ENCODE measurements around the gene SHISA7. TPM values are rescaled to one million over a fixed set of nuclear protein-coding genes. Genes with fewer than 3 reads are reported as not detected.

The SHISA7 gene
- total RNA-seq, 2 donors from 2014 or later, result not detected

DNA sequence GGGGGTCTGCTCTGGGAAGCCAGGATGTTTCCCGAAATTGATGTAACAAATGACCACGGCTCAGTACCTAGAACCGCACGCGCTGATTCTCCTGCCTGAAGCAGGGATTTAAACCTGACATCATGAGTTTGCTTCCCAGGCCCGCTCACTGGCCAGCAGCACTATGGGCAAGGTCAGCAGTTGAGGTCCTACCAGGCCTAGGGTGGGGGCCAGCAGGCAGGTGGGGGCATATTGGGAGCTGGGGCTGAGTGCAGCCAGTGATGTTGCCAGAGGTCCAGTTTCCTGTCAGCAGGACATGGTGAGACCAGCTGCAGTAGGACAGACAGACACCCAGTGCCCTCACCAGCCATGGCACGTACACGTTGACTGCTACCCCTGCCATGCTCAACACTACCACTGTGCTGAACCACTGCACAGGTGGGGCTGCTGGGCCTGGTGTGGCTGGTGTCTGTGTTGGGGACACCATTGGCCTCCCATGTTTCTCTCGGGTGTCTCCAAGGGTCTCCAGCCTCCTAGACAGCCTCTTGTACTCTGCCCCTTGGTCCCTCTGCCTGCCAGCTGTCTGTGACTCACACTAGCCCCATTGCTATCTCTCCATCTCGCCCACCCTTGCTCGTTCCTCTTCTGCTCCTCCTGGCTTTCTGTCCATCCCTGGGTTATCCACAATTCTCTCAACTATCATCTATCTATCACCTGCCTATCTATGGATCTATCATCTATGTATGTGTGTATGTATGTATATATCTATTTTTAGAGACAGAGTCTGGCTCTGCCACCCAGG lies 22.6 kb upstream of the SHISA7 start:
- ATAC-seq (no peak), DNase-seq (no peak)
- intact Hi-C loops (cut with DNase I), result loop anchor here (2.0 to 5.0 kb wide), 2 partner anchors 37 to 39 kb away; no protein-coding TSS in a partner anchor

GRCh38 chr19:55464662-55465054 lies 21.6 kb upstream of the SHISA7 start, which contains the start of gene C19orf85:
TSS of gene C19orf85 (minus strand) at chr19:55464751. CDS start at chr19:55464554, 197 bp downstream.
- DNase-seq (no peak), ATAC-seq (no peak)
- intact Hi-C loops (cut with DNase I), result loop anchor here in 1 of 2 donors (5.0 kb wide), 1 partner anchor 38 kb away; no protein-coding TSS in a partner anchor

DNA sequence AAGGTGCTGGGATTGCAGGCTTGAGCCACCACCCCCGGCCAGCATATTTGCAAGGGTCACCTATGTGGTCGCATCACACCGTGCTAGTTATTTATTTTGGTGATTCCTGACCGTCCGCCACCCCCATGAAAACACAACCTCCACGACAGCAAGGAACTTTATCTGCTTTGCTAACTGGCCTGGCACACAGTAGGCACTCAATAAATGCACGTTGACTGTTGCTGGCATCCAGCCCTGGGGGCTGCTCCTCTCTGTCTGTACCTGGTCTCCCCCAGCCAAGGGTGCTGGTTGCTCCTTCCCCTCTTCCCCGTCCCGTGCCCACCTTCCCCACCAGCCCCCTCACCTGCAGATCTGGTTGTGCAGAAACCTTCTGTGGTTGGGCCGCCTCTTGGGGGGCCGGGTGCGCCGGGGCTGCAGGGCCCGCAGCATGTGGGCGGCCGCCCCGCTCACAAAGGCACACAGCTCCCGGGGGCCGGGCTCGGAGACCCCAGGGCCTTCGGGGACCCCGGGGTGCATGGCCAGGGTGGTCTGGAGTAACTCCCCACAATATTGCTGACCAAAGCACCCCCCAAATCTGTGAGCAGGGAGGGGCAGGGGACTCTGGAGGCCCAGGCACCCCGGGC lies 21.1 kb upstream of the SHISA7 start:
- intact Hi-C loops (cut with DNase I), result no loop called here
- ATAC-seq (no peak), DNase-seq (no peak)

GRCh38 chr19:55463583-55464031 lies 20.5 kb upstream of the SHISA7 start:
- intact Hi-C loops (cut with DNase I), result no loop called here

GRCh38 chr19:55462722-55463121 lies 19.6 kb upstream of the SHISA7 start:
- no peak for DNase-seq
- intact Hi-C loops (cut with DNase I), result no loop called here

More at GRCh38 chr19:55463583-55464031, 20.5 kb upstream of the SHISA7 start:
- DNase-seq, result no peak
- ATAC-seq, result no peak

DNA sequence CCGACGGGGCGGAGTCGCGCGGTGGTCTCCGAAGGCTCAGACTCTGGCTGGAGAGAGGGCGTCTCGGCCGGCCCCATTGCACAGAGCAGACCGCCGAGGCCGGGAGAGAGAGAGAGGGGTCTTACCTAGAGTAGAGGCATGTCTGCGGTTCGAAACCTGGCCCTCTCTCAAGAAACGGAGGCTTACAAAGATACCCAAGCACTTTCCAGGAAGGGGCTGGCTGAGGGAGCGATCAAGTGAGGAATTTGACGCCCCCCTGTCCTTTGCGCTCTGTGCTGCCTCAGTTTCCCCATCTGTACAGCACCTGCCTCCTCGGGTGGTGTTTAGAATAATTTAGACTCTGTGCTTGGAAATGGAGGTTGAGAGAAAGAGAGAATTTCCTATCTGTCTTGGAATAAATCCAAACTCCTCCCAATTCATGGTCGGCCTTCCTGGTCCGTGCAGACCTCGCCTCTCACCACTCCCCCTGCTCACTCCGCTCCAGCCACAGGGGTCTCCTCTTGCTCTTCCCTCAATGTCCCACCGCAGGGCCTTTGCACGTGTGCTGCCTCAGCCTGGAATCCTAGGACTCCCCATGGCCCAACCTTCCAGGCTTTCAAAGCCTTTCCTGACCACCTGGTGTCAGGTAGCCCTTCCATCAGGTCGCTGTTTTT lies 19.0 kb upstream of the SHISA7 start:
- intact Hi-C loops (cut with DNase I), result no loop called here
- peak in 1 of 2 donors; percentile 4 for ATAC-seq
- no peak for DNase-seq

More at GRCh38 chr19:55462722-55463121, 19.6 kb upstream of the SHISA7 start:
- ATAC-seq, result no peak

- intact Hi-C loops (cut with DNase I), result no loop called here
- peak; percentile 96 to 97 for ATAC-seq
- DNase-seq, result peak; percentile 100
Observed at GRCh38 chr19:55461259-55461973, 18.3 kb upstream of the SHISA7 start, which contains the start of gene ISOC2. TSS of gene ISOC2 (minus strand) at chr19:55461642. CDS start at chr19:55456486, 5,156 bp downstream.

GRCh38 chr19:55460670-55461258 lies 17.7 kb upstream of the SHISA7 start:
- ATAC-seq (peak; percentile 80 to 85), DNase-seq (peak; percentile 87)
- intact Hi-C loops (cut with DNase I), result no loop called here

DNA sequence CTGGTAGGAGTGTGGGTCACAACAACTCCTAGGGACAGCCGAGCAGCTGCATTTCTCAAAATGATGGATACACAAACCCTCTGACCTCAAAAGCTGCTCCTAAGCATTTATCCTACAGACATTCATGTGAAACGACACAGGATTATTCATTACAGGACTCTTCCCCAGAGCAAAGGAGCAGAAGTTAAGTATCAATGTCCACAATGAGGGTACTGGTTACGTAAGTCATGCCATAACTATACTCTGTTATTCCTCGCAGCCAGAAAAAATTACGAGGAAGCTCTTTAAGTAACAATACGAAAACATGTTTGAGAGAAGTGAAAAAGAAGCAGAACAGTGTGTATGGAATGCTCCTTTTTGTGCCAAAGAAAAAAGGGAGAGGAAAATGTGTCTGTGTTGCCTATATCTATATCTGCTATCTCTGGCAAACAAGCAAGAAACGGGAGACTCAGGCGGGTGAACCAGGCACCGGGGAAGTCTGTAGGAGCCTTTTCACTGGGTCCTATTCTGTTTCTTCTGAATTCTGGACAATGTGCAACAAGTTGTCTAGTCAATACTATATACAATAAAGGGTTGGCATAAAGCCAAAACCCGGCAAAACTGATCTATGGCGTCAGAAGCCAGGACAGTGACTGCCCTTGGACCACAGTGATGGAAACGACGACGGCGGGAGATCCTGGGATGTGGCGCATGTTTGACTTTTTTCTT lies 17.0 kb upstream of the SHISA7 start:
- intact Hi-C loops (cut with DNase I), result no loop called here
- DNase-seq, result no peak
- no peak for ATAC-seq

- intact Hi-C loops (cut with DNase I), result no loop called here
- no peak for DNase-seq
- ATAC-seq, result no peak
Observed at GRCh38 chr19:55459551-55459949, 16.4 kb upstream of the SHISA7 start.

DNA sequence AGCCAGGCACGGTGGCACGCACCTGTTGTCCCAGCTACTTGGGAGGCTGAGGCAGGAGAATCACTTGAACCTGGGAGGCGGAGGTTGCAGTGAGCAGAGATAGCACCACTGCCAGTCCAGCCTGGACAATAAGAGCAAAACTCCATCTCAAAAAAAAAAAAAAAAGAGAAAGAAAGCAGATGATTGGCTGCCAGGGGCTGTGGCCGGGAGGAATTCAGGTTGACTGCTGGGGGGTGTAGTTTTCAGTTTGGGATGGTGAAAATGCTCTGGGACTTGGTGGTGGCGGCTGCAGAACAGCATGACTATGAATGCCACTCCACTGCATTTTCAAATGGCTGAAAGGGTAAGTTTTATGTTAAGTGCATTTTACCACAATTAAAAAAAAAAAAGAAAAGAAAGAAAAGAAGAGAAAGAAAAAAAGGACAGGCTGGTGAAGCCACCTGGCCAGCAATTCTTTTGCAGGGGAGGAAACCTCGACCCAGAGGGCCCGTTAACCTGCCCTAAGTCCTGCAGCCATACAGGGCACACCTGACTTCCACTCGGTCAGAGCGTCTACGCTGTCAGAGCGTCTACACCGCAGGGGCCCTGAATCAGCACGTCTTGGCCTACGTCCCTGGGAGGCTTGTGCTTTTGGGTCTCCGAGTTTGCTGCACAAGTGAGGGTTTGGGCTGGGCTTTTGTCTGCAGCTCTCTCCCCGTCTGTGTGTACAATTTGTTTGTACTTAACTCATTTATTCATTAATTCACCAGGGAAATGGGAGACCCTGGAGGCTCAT lies 14.8 kb upstream of the SHISA7 start:
- no peak for DNase-seq
- ATAC-seq, result no peak
- intact Hi-C loops (cut with DNase I), result no loop called here

DNA sequence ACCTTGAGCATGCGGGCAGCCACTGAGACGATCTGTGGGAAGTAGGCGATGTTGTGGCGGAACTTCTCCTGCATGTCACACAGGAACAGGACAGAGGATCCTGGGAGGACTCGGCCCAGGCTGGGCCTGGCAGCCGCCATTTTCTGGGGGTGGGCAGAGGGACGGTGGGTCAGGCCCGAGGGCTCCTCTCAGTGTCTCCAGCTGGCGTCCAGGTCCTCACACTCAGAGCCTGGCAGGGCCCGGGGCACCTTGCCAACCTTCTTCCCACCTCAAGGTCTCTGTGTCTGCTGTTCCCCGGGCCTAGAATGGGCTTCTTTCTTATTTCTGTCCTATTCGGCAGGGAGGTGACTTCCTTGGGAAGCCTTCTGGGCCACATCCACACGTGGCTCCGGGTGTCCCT lies 13.2 kb upstream of the SHISA7 start:
- DNase-seq, result no peak
- intact Hi-C loops (cut with DNase I), result no loop called here
- no peak for ATAC-seq

- intact Hi-C loops (cut with DNase I), result no loop called here
- DNase-seq (no peak), ATAC-seq (no peak)
Observed at GRCh38 chr19:55455576-55456235, 12.6 kb upstream of the SHISA7 start.

GRCh38 chr19:55454787-55455243 lies 11.7 kb upstream of the SHISA7 start:
- intact Hi-C loops (cut with DNase I), result no loop called here
- no peak for ATAC-seq
- no peak for DNase-seq

DNA sequence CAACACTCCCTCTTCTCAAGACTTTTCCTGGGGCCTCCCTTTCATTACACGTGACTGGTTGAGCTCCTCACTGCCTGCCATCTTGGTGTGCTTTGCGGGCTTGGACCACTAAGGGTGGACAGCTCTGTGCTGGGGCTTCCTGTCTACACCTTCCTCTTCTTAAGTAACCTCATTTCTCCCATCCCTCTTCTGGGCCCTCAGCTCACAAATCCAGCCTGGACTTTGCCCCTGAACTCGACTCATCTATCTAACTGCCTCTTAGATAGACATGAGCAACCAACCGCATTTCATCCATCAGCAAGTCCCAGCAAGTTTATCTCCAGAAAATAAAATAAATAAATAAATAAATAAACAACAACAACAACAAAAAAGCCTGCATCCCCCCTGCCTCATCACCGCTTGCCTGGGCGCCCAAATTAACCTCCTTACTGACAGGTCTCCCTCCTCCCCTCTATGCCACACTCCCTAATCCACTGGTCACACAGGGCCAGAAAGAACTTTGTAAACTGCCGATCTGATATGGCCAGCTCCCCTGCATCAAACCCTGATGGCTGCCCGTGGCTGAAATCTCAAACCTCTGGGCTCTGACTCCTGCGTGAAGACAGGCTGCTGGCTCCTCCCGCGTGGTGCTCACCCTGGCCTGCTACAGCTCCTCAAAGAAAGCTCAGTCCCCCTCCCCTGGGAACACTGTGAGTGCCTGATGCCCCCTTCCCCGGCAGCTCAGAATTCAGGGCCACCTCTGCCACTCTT lies 10.6 kb upstream of the SHISA7 start:
- intact Hi-C loops (cut with DNase I), result no loop called here
- no peak for ATAC-seq

DNA sequence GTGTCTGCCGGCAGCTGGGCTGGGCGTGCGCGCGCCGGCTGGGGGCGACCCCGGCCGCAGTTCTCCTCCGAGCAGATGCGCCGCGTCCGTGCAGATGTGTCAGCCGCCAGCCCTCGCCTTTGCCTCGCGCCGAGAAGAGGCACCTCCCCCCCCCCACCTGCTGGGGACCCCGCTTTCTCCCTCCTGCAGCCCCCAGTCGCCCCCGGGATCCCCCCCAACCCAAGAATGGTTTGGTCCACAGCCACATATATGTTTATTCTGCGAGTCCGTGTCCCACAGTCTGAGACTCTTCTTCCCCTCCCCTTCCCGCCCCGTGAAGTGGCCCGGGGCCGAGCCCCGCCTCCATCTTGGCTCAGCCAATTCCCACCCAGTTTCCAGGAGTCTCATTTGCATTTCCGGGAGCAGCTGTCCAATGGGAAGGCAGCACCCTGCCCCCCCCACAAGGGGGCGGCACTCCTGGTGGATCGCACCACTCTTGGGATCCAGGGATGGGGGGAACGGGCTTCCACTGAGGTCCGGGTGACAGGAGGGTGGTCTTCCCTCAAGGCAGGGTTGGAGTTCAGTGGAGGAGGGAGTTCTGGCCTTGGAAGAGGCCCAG lies 9.7 kb upstream of the SHISA7 start:
- intact Hi-C loops (cut with DNase I), result no loop called here
- DNase-seq, result peak; percentile 79
- peak; percentile 87 to 90 for ATAC-seq

More for the DNA sequence above, 10.6 kb upstream of the SHISA7 start:
- no peak for DNase-seq
